A549 (cell line): ENCODE measurements around the gene GPR137C. TPM values are rescaled to one million over a fixed set of nuclear protein-coding genes. Genes with fewer than 3 reads are reported as not detected.

Experiments used
- ATAC-seq, 2 experiments: fragments of 200-7000 bp in 1 of 2; fragments of >200 bp in 1 of 2; cut with Nextera tagmentation in 1 of 2; cut with Tn5 transposase in 1 of 2; 3 replicates each; pipeline versions ENCODE4 v1.8.0 to v1.9.1; 2018 to 2020; ENCODE audit warnings: mild to moderate bottlenecking in 1 of 2, moderate library complexity in 1 of 2
- CTCF ChIA-PET: fragments of 300-600 bp; sonication (Branson Sonifier 250); formaldehyde crosslinking; extraction: SDS; loops from one replicate; lab custom pipeline; 2021; ENCODE audit warnings: antibody characterized with exemption, inconsistent platforms; lab: Yijun Ruan, JAX
- POLR2A ChIA-PET: fragments of 350-600 bp; formaldehyde crosslinking; extraction: SDS; loops from one replicate; lab custom pipeline; 2021; ENCODE audit warnings: antibody characterized with exemption, inconsistent platforms; lab: Yijun Ruan, JAX
- DNase-seq, 2 experiments: peaks; one replicate each; pipeline versions ENCODE4 v3.0.0 to v3.0.0-alpha.2; 2011 to 2016; ENCODE audit warnings: low read depth in 1 of 2, low spot score in 1 of 2
- FAIRE-seq: peaks from 2 replicates; lab custom pipeline; 2011; peaks lifted over from hg19 to GRCh38; lab: Jason Lieb, UNC
- H3K27ac ChIP-seq, 2 experiments: fragments of >200 bp; sonication (Bioruptor Twin); formaldehyde crosslinking; 3 replicates each; pipeline ENCODE4 v1.5.1; 2016 to 2017
- H3K4me1 ChIP-seq: fragments of >200 bp; sonication (Bioruptor Twin); formaldehyde crosslinking; 3 replicates; pipeline ENCODE4 v1.6.1; 2016
- H3K4me2 ChIP-seq: fragments of >200 bp; sonication (Bioruptor Twin); formaldehyde crosslinking; 3 replicates; pipeline ENCODE4 v1.6.1; 2016
- H3K4me3 ChIP-seq: fragments of >200 bp; sonication (Bioruptor Twin); formaldehyde crosslinking; 3 replicates; pipeline ENCODE4 v1.5.1; 2016
- H3K9me3 ChIP-seq: fragments of >200 bp; sonication (Bioruptor Twin); formaldehyde crosslinking; 3 replicates; pipeline ENCODE4 v1.6.1; 2016
- CBX8 ChIP-seq: fragments of 200-600 bp; sonication (generic); IDR thresholded peaks from 2 replicates; pipeline ENCODE4 v1.6.1; 2016
- EHMT2 ChIP-seq: fragments of 200-600 bp; sonication (generic); IDR thresholded peaks from 2 replicates; pipeline ENCODE4 v1.6.1; 2016; ENCODE audit warnings: antibody characterized with exemption, low read depth, mild to moderate bottlenecking, moderate library complexity
- FOSB ChIP-seq: fragments of 250-450 bp; sonication (Bioruptor Pico); IDR thresholded peaks from 2 replicates; pipeline ENCODE4 v1.5.0; 2020; ENCODE audit warnings: mild to moderate bottlenecking, moderate library complexity
- HEYL ChIP-seq: fragments of 250-450 bp; sonication (Bioruptor Pico); IDR thresholded peaks from 2 replicates; pipeline ENCODE4 v1.8.0; 2021; ENCODE audit warnings: mild to moderate bottlenecking, moderate library complexity
- HOXB13 ChIP-seq: fragments of 250-450 bp; sonication (Bioruptor Pico); IDR thresholded peaks from 2 replicates; pipeline ENCODE4 v1.5.0; 2020; ENCODE audit warnings: low read depth, mild to moderate bottlenecking, moderate library complexity
- JUNB ChIP-seq: fragments of >200 bp; sonication (Bioruptor Twin); formaldehyde crosslinking; IDR thresholded peaks from 2 replicates; pipeline ENCODE4 v1.6.1; 2016
- KDM1A ChIP-seq: fragments of 200-600 bp; sonication (generic); IDR thresholded peaks from 2 replicates; pipeline ENCODE4 v1.6.1; 2016; ENCODE audit warnings: low read depth, mild to moderate bottlenecking
- KDM5A ChIP-seq: fragments of 200-600 bp; sonication (generic); IDR thresholded peaks from 2 replicates; pipeline ENCODE4 v1.6.1; 2016; ENCODE audit warnings: antibody characterized with exemption, mild to moderate bottlenecking
- MAFK ChIP-seq: fragments of 450-650 bp; IDR thresholded peaks from 2 replicates; pipeline ENCODE4 v1.6.1; 2014; ENCODE audit not compliant: partially characterized antibody
- MAZ ChIP-seq: fragments of 150-350 bp; IDR thresholded peaks from 2 replicates; pipeline ENCODE4 v1.6.1; 2014; ENCODE audit warnings: antibody characterized with exemption, low read depth, low read length, borderline replicate concordance
- MYC ChIP-seq: IDR thresholded peaks from 2 replicates; pipeline ENCODE4 v1.6.1; 2012; ENCODE audit warnings: mild to moderate bottlenecking, inconsistent platforms, low read length, improper control_type of control experiment, borderline replicate concordance
- NFE2L2 ChIP-seq: fragments of 150-350 bp; conservative IDR thresholded peaks from 2 replicates; pipeline ENCODE4 v1.6.1; 2014; ENCODE audit warnings: low read length
- POLR2A ChIP-seq: IDR thresholded peaks from 2 replicates; pipeline ENCODE4 v1.6.1; 2012; ENCODE audit warnings: mild to moderate bottlenecking, low read length
- POLR2AphosphoS2 ChIP-seq: conservative IDR thresholded peaks from 2 replicates; pipeline ENCODE4 v1.6.1; 2012; ENCODE audit warnings: low read length, improper control_type of control experiment, inconsistent platforms
- RAD21 ChIP-seq, 2 experiments: fragments of >200 bp in 1 of 2; sonication (Bioruptor Twin) in 1 of 2; formaldehyde crosslinking in 1 of 2; IDR thresholded peaks in 1 of 2; conservative IDR thresholded peaks in 1 of 2; 2 replicates in 1 of 2; 3 replicates in 1 of 2; pipeline ENCODE4 v1.6.1; 2012 to 2018; ENCODE audit warnings: inconsistent platforms in 1 of 2
- RCOR1 ChIP-seq: fragments of 150-350 bp; IDR thresholded peaks from 2 replicates; pipeline ENCODE4 v1.6.1; 2014; ENCODE audit warnings: antibody characterized with exemption, low read length, low read depth
- SMC3 ChIP-seq: fragments of >200 bp; sonication (Bioruptor Twin); formaldehyde crosslinking; IDR thresholded peaks from 3 replicates; pipeline ENCODE4 v1.6.1; 2018; ENCODE audit warnings: inconsistent platforms
- SREBF2 ChIP-seq: fragments of 450-650 bp; IDR thresholded peaks from 2 replicates; pipeline ENCODE4 v1.6.1; 2014; ENCODE audit warnings: mild to moderate bottlenecking, moderate library complexity
- TFCP2L1 ChIP-seq: fragments of 250-450 bp; sonication (Bioruptor Pico); IDR thresholded peaks from 2 replicates; pipeline ENCODE4 v1.5.0; 2021; ENCODE audit warnings: mild to moderate bottlenecking
- ZFP36 ChIP-seq: fragments of 450-650 bp; IDR thresholded peaks from 2 replicates; pipeline ENCODE4 v1.6.1; 2014; ENCODE audit warnings: borderline replicate concordance; ENCODE audit not compliant: partially characterized antibody
- ZNF302 ChIP-seq: fragments of 250-450 bp; sonication (Bioruptor Pico); IDR thresholded peaks from 2 replicates; pipeline ENCODE4 v1.9.0; 2021; ENCODE audit warnings: inconsistent platforms, mild to moderate bottlenecking, moderate library complexity
- ZSCAN20 ChIP-seq: fragments of 250-450 bp; sonication (Bioruptor Pico); IDR thresholded peaks from 2 replicates; pipeline ENCODE4 v1.8.0; 2022; ENCODE audit warnings: mild to moderate bottlenecking, moderate library complexity
- WGBS: methylation state at CpG from one replicate; pipeline ENCODE4 v1.1.6; 2017; ENCODE audit errors: missing lambda C conversion rate; 5-methylcytosine and 5-hydroxymethylcytosine counted together
- polyA plus RNA-seq, 4 experiments: library from polyadenylated mRNA; depleted of rRNA in 3 of 4; stranded (reverse); fragments of >200 nt; fragmentation: RNase III in 1 of 4; extraction: RNeasy Plus Mini Kit Qiagen cat#74134 plus additional on column Dnase treatment in 1 of 4; gene quantifications; 2 replicates in 3 of 4; 3 replicates in 1 of 4; pipeline ENCODE4 v1.2.3, GENCODE V29; 2011 to 2017
- TF ChIP-seq, protein P1 (sequence below): fragments of >200 bp; sonication (Bioruptor Twin); formaldehyde crosslinking; IDR thresholded peaks from 3 replicates; pipeline ENCODE4 v1.5.1; 2016
- TF ChIP-seq, protein P2 (sequence below): fragments of >200 bp; sonication (Bioruptor Twin); formaldehyde crosslinking; IDR thresholded peaks from 2 replicates; pipeline ENCODE4 v1.6.1; 2016

Gene GPR137C
- polyA plus RNA-seq, 2 of the 4 experiments (the other 2 are of a cell fraction) = 0.21 to 0.27 TPM

GRCh38 chr14:52650774-52651173, 98.1 kb downstream of the GPR137C start:
- 62% methylated on average over 6 of the region's 6 CpGs for WGBS
- CTCF ChIA-PET = interaction anchor here (0.6 to 1.0 kb wide), 3 partner anchors 11 to 47 kb away, joined by 3 read pairs; no protein-coding TSS in a partner anchor
- Histone ChIP-seq H3K9me3 (no peaks in the 10 kb centered on the region), H3K4me3 (no peak overlapping the region), H3K27ac (no peak overlapping the region)
- FAIRE-seq = no peak
- TF ChIP-seq NFE2L2 (no peak), SMC3 (peak; percentile 36; the same call in 1 of the 3 replicates), RAD21 (conservative IDR thresholded peaks at IDR 0.05 in 1 of 2, IDR thresholded peaks at IDR 0.05 in 1 of 2) (peak; percentile 46 to 57; a peak in 4 of 5 replicates), TFCP2L1 (CRISPR knock-in tag) (no peak), KDM5A (no peak), MAZ (no peak)
- TF ChIP-seq, protein P1, sequence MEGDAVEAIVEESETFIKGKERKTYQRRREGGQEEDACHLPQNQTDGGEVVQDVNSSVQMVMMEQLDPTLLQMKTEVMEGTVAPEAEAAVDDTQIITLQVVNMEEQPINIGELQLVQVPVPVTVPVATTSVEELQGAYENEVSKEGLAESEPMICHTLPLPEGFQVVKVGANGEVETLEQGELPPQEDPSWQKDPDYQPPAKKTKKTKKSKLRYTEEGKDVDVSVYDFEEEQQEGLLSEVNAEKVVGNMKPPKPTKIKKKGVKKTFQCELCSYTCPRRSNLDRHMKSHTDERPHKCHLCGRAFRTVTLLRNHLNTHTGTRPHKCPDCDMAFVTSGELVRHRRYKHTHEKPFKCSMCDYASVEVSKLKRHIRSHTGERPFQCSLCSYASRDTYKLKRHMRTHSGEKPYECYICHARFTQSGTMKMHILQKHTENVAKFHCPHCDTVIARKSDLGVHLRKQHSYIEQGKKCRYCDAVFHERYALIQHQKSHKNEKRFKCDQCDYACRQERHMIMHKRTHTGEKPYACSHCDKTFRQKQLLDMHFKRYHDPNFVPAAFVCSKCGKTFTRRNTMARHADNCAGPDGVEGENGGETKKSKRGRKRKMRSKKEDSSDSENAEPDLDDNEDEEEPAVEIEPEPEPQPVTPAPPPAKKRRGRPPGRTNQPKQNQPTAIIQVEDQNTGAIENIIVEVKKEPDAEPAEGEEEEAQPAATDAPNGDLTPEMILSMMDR = peak; percentile 43
- TF ChIP-seq, protein P2, sequence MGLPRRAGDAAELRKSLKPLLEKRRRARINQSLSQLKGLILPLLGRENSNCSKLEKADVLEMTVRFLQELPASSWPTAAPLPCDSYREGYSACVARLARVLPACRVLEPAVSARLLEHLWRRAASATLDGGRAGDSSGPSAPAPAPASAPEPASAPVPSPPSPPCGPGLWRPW = no peak
- TF ChIP-seq, all 56 proteins: peak for 3
- Histone ChIP-seq H3K4me2 (no peak overlapping the region), H3K4me1 (no peaks in the 10 kb centered on the region)
- peak in 1 of 2 experiments; percentile 86; a peak in 3 of 6 replicates for ATAC-seq
- POLR2A ChIA-PET = interaction anchor here (0.7 kb wide), 1 partner anchor 752 kb away, joined by 7 read pairs; no protein-coding TSS in a partner anchor
- peak in 1 of 2 experiments; percentile 36 for DNase-seq

DNA sequence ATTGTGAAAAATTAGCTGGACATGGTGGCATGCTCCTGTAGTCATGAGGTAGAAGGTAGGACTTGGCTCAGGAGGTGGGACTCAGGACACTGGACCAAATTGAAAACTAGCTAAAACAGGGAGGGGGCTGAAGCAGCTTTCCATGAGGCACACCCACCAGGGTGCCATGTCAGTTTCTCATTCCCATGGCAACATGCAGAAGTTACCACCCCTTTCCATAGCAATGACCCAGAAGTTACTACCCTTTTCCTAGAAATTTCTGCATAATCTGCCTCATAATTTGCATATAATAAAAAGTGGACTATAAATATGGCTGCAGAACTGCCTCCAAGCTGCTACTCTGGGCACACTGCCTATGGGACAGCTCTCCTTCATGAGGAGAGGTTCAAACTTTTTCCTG, 104.3 kb downstream of the GPR137C start:
- TF ChIP-seq EHMT2 = no peak
- no peak for TF ChIP-seq ZFP36
- TF ChIP-seq HEYL = no peak
- TF ChIP-seq ZNF302 (CRISPR knock-in tag) = no peak
- TF ChIP-seq MAFK = no peak
- POLR2A ChIA-PET = no interaction called here
- ATAC-seq (no peak), DNase-seq (no peak), FAIRE-seq (no peak)
- Histone ChIP-seq H3K4me3 (no peak overlapping the region), H3K4me1 (no peaks in the 10 kb centered on the region), H3K4me2 (no peak overlapping the region), H3K9me3 (no peaks in the 10 kb centered on the region), H3K27ac (no peak overlapping the region)
- CTCF ChIA-PET = interaction anchor here (0.5 kb wide), 1 partner anchor 10 kb away, joined by 3 read pairs; no protein-coding TSS in a partner anchor

DNA sequence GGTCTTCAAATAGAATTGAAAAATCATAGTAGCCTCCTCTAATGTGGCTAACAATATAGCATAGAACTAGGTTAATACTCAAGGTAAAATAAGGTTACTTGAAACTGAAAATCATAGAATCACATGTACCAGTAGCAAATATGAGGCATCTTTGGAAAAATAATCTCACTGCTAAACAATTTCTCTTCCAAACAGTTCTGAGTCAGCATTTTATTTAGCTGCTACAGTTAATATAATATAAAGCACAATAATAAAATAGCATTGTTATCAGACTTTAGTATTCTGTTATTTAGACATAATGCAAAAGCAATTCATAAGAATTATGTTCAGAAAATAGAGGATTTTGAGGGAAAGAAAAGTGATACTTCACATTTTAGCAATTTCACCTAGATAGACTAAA, 107.7 kb downstream of the GPR137C start:
- TF ChIP-seq MAFK (peak; percentile 91), ZSCAN20 (CRISPR knock-in tag) (no peak)
- ATAC-seq = no peak
- POLR2A ChIA-PET = no interaction called here

GRCh38 chr14:52660832-52661231, 108.2 kb downstream of the GPR137C start:
- ATAC-seq (no peak), DNase-seq (no peak), FAIRE-seq (no peak)
- Histone ChIP-seq H3K4me1 (no peaks in the 10 kb centered on the region), H3K4me3 (no peak overlapping the region), H3K9me3 (no peaks in the 10 kb centered on the region), H3K4me2 (no peak overlapping the region), H3K27ac (no peak overlapping the region)
- POLR2A ChIA-PET = no interaction called here
- CTCF ChIA-PET = interaction anchor here (0.7 kb wide), 1 partner anchor 157 kb away, joined by 3 read pairs; no protein-coding TSS in a partner anchor
- WGBS = 79% methylated on average over 1 of the region's 1 CpG
- TF ChIP-seq, protein P1 = no peak
- TF ChIP-seq MAZ (no peak), POLR2AphosphoS2 (no peak), SREBF2 (no peak), SMC3 (no peak), JUNB (no peak), MYC (no peak), MAFK (no peak), ZFP36 (no peak), ZNF302 (CRISPR knock-in tag) (no peak), FOSB (CRISPR knock-in tag) (no peak), KDM1A (no peak), POLR2A (no peak), RCOR1 (no peak), HOXB13 (CRISPR knock-in tag) (no peak), CBX8 (no peak)

More for the DNA sequence above, 107.7 kb downstream of the GPR137C start:
- FAIRE-seq (no peak), DNase-seq (no peak)
- Histone ChIP-seq H3K4me1 (no peaks in the 10 kb centered on the region), H3K9me3 (no peaks in the 10 kb centered on the region), H3K27ac (no peak overlapping the region), H3K4me2 (no peak overlapping the region), H3K4me3 (no peak overlapping the region)
- CTCF ChIA-PET = interaction anchor here (0.7 kb wide), 1 partner anchor 157 kb away, joined by 3 read pairs; no protein-coding TSS in a partner anchor
